GM12864 (cell line): Measurements from ENCODE around the gene TCF19.
A peak's percentile ranks its signal among the peaks of the same experiment; 100 is the strongest.
"Not testable (repeated sequence)": the region's sequence is repeated elsewhere in the genome, so short reads cannot be mapped to it uniquely, and the experiment has no call there.

ENCODE experiments used
- DNase-seq: peaks from one replicate; pipeline ENCODE4 v3.0.0-alpha.2; 2011; ENCODE audit warnings: low read depth
- H3K4me3 ChIP-seq: 2 replicates; pipeline ENCODE4 v1.5.1; 2011; ENCODE audit warnings: mild to moderate bottlenecking, low read depth, low read length, control low read depth
- TF ChIP-seq, protein P1 (sequence below): IDR thresholded peaks from 2 replicates; pipeline ENCODE4 v1.5.1; 2011; ENCODE audit warnings: low read depth, mild to moderate bottlenecking, moderate library complexity, low read length, control low read depth, inconsistent platforms; ENCODE audit errors: missing control alignments

The TCF19 gene

DNA sequence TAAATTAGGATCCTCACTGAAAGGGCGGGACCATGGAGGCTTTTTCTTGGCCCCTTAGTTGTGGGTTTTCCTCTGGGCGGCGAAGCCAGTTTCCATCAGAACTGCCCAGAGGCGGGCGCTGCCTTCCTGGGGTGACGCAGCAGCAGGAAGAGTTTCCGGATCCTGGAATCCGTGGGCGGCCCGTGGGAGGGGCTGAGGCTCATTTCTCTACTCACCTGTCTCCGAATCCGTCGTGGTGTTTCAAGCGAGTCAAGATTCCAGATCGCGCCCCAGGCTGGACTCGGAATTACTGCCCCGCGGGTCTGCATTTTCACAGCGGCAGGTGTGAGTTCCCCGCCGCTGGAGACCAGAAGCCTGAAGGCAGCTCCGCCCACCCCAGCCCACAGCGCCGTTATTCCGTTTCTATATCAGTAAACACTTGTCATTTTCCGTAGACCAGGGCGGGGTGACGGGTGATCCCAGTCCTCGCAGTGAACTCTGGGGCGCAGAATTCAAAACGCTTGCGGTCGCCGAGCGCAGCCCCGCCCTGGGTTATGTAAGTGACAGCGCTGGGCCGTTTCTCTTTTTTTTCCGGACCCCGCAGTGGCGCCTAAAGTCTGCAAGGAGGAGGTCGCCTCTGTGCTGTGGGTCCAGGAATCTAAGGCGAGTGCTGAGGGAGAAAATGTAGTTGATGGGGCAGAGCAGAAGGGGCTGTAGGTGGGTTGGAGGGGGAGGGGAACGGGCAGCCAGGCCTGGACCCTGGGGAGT lies 39.3 kb downstream of the TCF19 start:
- TF ChIP-seq, protein P1, sequence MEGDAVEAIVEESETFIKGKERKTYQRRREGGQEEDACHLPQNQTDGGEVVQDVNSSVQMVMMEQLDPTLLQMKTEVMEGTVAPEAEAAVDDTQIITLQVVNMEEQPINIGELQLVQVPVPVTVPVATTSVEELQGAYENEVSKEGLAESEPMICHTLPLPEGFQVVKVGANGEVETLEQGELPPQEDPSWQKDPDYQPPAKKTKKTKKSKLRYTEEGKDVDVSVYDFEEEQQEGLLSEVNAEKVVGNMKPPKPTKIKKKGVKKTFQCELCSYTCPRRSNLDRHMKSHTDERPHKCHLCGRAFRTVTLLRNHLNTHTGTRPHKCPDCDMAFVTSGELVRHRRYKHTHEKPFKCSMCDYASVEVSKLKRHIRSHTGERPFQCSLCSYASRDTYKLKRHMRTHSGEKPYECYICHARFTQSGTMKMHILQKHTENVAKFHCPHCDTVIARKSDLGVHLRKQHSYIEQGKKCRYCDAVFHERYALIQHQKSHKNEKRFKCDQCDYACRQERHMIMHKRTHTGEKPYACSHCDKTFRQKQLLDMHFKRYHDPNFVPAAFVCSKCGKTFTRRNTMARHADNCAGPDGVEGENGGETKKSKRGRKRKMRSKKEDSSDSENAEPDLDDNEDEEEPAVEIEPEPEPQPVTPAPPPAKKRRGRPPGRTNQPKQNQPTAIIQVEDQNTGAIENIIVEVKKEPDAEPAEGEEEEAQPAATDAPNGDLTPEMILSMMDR = no peak
- H3K4me3 ChIP-seq = peak overlapping the region; percentile 77
- peak; percentile 88 for DNase-seq

DNA sequence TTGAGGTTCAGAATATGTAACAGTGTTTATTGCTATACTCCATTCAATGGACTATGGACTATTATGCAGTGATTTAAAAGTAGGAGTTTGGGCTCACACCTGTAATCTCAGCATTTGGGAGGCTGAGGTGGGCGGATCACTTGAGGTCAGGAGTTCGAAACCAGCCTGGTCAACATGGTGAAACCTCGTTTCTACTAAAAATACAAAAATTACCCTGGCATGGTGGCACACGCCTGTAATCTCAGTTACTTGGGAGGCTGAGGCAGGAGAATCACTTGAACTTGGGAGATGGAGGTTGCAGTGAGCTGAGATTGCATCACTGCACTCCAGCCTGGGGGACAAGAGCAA lies 40.7 kb downstream of the TCF19 start:
- H3K4me3 ChIP-seq = peak overlapping the region; percentile 77
- not testable (repeated sequence) for DNase-seq

DNA sequence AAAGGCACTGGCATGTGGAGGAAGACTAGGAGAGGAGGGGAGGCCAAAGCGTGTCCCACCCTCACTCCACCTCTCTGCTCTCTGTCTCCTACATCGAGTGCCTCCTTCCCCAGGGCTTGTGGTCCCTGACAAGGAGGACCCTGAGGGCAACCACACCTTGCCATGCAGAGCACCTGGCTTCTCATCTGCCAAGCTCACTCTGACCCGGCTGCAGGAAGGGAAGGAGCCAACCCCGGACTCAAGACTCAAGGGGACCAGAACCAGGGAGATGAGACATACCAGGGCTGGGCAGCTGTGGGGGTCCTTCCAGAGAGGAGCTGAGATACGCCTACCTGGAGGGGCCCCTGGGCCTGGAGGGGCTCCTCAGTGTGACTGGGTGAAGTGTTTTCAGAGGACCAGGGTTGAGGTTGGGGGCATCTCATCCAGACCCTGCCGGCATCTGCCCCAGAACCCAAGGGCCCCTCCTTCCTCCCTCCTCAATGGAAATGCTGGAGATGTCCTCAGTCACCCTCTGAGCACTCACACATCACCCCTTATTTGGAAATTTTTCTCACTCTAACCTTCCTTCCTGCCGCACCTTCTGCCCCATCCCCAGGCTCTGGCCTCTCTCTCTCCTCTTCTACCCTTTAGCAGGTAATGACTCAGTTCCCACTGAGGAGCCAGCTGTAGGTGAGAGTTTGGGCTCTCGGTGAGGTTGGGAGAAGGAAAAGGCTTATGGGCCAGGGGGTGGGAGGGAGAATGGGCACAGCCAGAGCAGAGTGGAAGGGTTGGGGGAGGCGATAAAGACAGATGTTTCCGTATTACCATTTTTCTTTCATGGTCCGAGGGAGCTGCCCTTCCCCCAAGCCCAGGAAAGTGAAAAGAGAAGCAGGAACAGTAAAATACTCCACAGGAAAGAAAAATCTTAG lies 44.1 kb downstream of the TCF19 start:
- TF ChIP-seq, protein P1 = no peak
- no peak for DNase-seq

DNA sequence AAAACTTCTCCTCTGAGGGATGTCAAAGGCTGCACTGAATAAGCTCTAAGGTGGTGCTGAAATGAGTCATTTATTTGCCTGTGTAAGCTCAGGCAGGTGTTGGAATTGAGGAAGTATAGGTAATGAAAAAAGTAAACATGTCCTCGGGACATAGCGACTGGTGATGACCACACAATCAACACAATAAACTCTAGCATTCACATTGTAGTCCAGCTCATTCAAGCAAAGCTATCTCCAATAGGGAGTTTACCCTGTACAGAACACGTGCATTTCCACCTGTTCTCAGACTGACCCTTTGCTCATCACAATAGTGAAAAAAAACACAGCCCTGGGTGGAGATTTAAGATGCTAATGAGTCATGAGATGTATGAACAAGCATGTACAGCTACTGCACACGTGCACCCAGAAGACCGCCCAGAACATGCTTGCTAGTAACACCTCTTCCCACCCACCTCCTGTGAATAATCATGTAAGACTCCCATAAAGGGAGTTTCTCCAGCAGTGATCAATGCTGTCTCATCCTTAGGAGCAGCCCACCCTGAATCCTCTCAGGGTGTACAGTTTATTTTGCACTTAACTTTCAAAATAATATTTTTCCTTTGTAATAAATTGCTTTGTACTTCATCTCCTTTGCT lies 45.1 kb downstream of the TCF19 start:
- peak; percentile 68 for DNase-seq
- peak overlapping the region; percentile 55 for H3K4me3 ChIP-seq
- TF ChIP-seq, protein P1 = no peak

More for the DNA sequence above, 44.1 kb downstream of the TCF19 start:
- peak overlapping the region; percentile 37 for H3K4me3 ChIP-seq

DNA sequence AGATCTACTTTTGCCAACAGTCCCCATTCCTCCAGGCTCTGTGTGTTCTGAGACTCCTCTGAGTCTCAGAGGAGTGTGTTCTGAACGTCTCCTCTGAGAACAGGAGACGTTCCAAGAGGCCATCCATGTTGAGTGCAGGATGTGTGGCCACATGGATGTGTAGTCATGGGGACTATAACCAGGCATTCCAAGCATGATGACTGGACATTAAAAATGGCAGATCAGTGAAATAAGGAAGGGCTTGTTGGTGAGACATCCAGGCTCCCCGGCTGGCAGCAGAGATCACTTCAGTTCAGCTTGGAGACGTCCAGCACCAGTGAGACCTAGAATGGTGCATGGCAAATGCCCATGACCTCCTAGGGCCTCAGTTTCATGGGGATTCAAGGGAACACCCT lies 46.4 kb downstream of the TCF19 start:
- H3K4me3 ChIP-seq = peak overlapping the region; percentile 55; the same call in 1 of the 2 replicates
- no peak for DNase-seq
- TF ChIP-seq, protein P1 = no peak

DNA sequence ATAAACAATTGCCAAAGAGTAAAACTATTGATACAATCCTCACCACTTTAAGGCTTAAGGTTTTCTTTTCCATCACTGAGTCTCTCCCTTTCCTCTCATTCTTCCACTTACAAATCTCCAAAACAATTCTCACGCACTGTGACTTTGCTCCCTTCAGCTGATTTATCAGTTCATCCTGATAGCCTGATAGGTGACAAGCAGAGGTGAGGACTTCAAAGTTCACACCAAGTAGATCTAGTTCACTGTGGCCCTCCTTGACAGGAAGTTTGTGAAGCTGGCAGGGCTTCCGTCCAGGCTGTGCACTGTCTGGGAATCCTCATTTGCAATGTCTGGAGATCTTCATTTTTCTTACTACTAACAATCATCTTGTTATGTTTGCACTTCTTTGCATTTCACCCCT lies 47.2 kb downstream of the TCF19 start:
- no peak overlapping the region for H3K4me3 ChIP-seq
- no peak for DNase-seq
- TF ChIP-seq, protein P1 = no peak

DNA sequence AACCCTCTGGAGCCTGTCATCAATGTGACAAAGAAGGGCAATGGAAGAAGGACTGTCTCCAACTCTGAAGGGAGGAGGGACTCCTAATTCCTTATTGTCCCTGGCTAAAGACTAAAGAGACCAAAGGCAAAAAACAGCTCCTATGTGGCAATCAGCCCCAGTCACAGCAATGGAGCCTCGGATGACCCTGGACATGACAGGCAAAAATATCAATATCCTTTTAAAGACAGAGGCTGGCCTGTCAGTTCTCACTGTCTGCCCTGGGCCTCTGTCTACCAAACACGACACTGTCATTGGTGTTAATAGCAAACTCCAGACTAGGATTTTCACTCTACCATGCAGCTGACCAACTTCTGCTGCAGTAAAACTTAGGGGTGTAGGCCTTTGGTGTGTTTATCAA lies 50.1 kb downstream of the TCF19 start:
- no peak for DNase-seq
- TF ChIP-seq, protein P1 = no peak
- H3K4me3 ChIP-seq = no peak overlapping the region
